B cell (primary cell): Measurements from ENCODE around the gene EML5. TPM values are rescaled to one million over a fixed set of nuclear protein-coding genes. Genes with fewer than 3 reads are reported as not detected.

ENCODE experiments used
- ATAC-seq: fragments of 200-7000 bp; cut with Tn5 transposase; one replicate; pipeline ENCODE4 v1.10.0; 2021; ENCODE audit warnings: low read depth, mild to moderate bottlenecking, moderate number of reproducible peaks, moderate library complexity
- CTCF ChIA-PET: fragments of 350-600 bp; sonication (Branson Sonifier 250); formaldehyde crosslinking; loops from one replicate; lab custom pipeline; 2021; ENCODE audit warnings: antibody characterized with exemption, inconsistent platforms; lab: Charles Lee
- POLR2A ChIA-PET: fragments of 350-600 bp; sonication (Branson Sonifier 250); formaldehyde crosslinking; loops from one replicate; lab custom pipeline; 2021; ENCODE audit warnings: antibody characterized with exemption; lab: Charles Lee
- DNase-seq: peaks from one replicate; pipeline ENCODE4 v3.0.0; 2013
- H2AFZ ChIP-seq: 2 replicates; pipeline ENCODE4 v1.6.1; 2012; ENCODE audit warnings: mild to moderate bottlenecking, low read depth, low read length; ENCODE audit not compliant: insufficient read depth, poor library complexity, severe bottlenecking
- H3K27ac ChIP-seq, 2 donors: 1 replicate in 1 of 2; 2 replicates in 1 of 2; pipeline ENCODE4 v1.5.1; 2012 to 2013; ENCODE audit warnings: low read length in 2 of 2, mild to moderate bottlenecking in 2 of 2, moderate library complexity in 1 of 2
- H3K27me3 ChIP-seq, 4 experiments: fragments of 200-600 bp in 1 of 4; sonication (generic) in 1 of 4; replicated peaks in 1 of 4; 1 replicate in 2 of 4; 2 replicates in 2 of 4; pipeline versions ENCODE4 v1.6.1 to v1.7.0; 2013 to 2016; ENCODE audit warnings: low read length in 3 of 4, mild to moderate bottlenecking in 2 of 4, mixed read lengths in 1 of 4, moderate library complexity in 1 of 4; ENCODE audit not compliant: insufficient read depth in 4 of 4, control insufficient read depth in 3 of 4; ENCODE audit errors: control extremely low read depth in 1 of 4
- H3K36me3 ChIP-seq, 2 experiments: replicated peaks in 1 of 2; 1 replicate in 1 of 2; 2 replicates in 1 of 2; pipeline versions ENCODE4 v1.6.1 to v1.7.1; 2013; ENCODE audit warnings: low read length in 1 of 2; ENCODE audit not compliant: insufficient read depth in 2 of 2, control insufficient read depth in 1 of 2; ENCODE audit errors: control extremely low read depth in 1 of 2, extremely low read depth in 1 of 2
- H3K4me1 ChIP-seq, 2 donors: fragments of 200-600 bp in 1 of 2; sonication (generic) in 1 of 2; 1 replicate in 1 of 2; 2 replicates in 1 of 2; pipeline versions ENCODE4 v1.5.1 to v1.6.1; 2013 to 2017; ENCODE audit warnings: low read length in 2 of 2; ENCODE audit not compliant: control insufficient read depth in 2 of 2, insufficient read depth in 2 of 2
- H3K4me2 ChIP-seq: replicated peaks from 2 replicates; pipeline ENCODE3; 2012; ENCODE audit warnings: mild to moderate bottlenecking, low read depth, low read length; ENCODE audit not compliant: poor library complexity, severe bottlenecking
- H3K4me3 ChIP-seq, 5 experiments: fragments of 200-600 bp in 1 of 5; sonication (generic) in 1 of 5; 1 replicate in 3 of 5; 2 replicates in 2 of 5; pipeline versions ENCODE4 v1.5.1 to v1.7.0; 2011 to 2016; ENCODE audit warnings: low read length in 4 of 5, mild to moderate bottlenecking in 4 of 5, low read depth in 2 of 5, control low read depth in 1 of 5, moderate library complexity in 1 of 5; ENCODE audit not compliant: insufficient read depth in 1 of 5; ENCODE audit errors: control extremely low read depth in 1 of 5, extremely low read depth in 1 of 5
- H3K79me2 ChIP-seq: fragments of 200-600 bp; sonication (generic); one replicate; pipeline ENCODE4 v1.6.0; 2016; ENCODE audit warnings: low read length; ENCODE audit not compliant: control insufficient read depth, insufficient read depth
- H3K9ac ChIP-seq: fragments of 200-600 bp; sonication (generic); 2 replicates; pipeline ENCODE4 v1.6.1; 2017; ENCODE audit warnings: mild to moderate bottlenecking, low read length, moderate library complexity
- H3K9me3 ChIP-seq, 3 donors: one replicate each; pipeline versions ENCODE4 v1.6.1 to v1.7.1; 2013; ENCODE audit warnings: low read length in 2 of 3; ENCODE audit not compliant: control insufficient read depth in 2 of 3, insufficient read depth in 1 of 3; ENCODE audit errors: control extremely low read depth in 1 of 3
- H4K20me1 ChIP-seq: 2 replicates; pipeline ENCODE4 v1.6.0; 2012; ENCODE audit warnings: mild to moderate bottlenecking, low read length; ENCODE audit not compliant: insufficient read depth, control insufficient read depth, poor library complexity, severe bottlenecking
- H3K27ac Mint-ChIP-seq: one replicate; pipeline ENCODE4 v1.8.0; 2021; ENCODE audit warnings: mixed read lengths
- H3K27me3 Mint-ChIP-seq: one replicate; pipeline ENCODE4 v1.8.0; 2021; ENCODE audit warnings: mixed read lengths
- H3K4me1 Mint-ChIP-seq: one replicate; pipeline ENCODE4 v1.8.0; 2021; ENCODE audit warnings: mixed read lengths
- H3K4me3 Mint-ChIP-seq: one replicate; pipeline ENCODE4 v1.8.0; 2021; ENCODE audit warnings: mixed read lengths
- H3K9me3 Mint-ChIP-seq: one replicate; pipeline ENCODE4 v1.8.0; 2022; ENCODE audit warnings: mixed read lengths; ENCODE audit not compliant: insufficient read depth
- EZH2 ChIP-seq: IDR thresholded peaks from 2 replicates; pipeline ENCODE4 v1.6.1; 2012; ENCODE audit warnings: borderline replicate concordance, low read depth, mild to moderate bottlenecking, moderate library complexity, low read length; ENCODE audit not compliant: insufficient read depth, poor library complexity, severe bottlenecking
- WGBS: methylation state at CpG from one replicate; pipeline ENCODE4 v1.1.5; 2013; ENCODE audit warnings: missing lambda C conversion rate; ENCODE audit not compliant: insufficient coverage; 5-methylcytosine and 5-hydroxymethylcytosine counted together
- intact Hi-C: fragments of 100-400 bp; cut with micrococcal nuclease; formaldehyde crosslinking; loops from one replicate; pipeline ENCODE4 v1.10.0; 2022
- polyA plus RNA-seq: library from polyadenylated mRNA; depleted of rRNA; stranded (reverse); fragments of >200 nt; gene quantifications from 2 replicates; pipeline ENCODE4 v1.2.3, GENCODE V29; 2012
- total RNA-seq, 2 donors: library from RNA; stranded (reverse); fragments of 120-200 nt in 1 of 2; gene quantifications; 1 replicate in 1 of 2; 2 replicates in 1 of 2; pipeline versions ENCODE4 v1.2.3 to v1.2.4, GENCODE V29; 2013 to 2022
- TF ChIP-seq, protein P1 (sequence below): fragments of 200-600 bp; IDR thresholded peaks from one replicate; pipeline ENCODE4 v1.8.0; 2022; ENCODE audit warnings: antibody characterized with exemption, mild to moderate bottlenecking

EML5 gene
- total and polyA plus RNA-seq, 2 donors (not counting 1 experiment from before 2014, with no cell fraction given), result 1.7 to 6.9 TPM

DNA sequence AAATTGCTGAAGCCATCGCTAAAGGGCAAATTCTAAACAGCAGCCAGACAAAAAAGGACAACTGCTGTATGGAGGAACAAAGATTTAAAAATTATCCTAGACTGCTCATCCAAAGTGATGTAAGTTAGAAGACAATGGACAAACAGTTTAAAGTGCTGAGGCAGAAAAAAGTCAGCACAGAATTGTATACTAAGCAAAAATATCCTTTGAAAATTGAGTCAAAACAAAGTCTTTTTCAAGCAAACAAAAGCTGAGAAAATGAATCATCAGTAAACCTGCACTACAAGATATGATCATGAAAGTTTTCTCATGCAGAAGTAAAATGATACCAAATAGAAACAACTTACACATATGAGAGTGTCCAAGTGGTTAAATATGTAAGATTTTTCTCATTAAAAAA lies 43.6 kb downstream of the EML5 start:
- no peaks in the 10 kb centered on the region for H3K4me1 Mint-ChIP-seq
- no CpG with 5 or more reads among the region's 1 CpG for WGBS
- Histone ChIP-seq H4K20me1 (no peaks in the 10 kb centered on the region), H2AFZ (no peak overlapping the region), H3K9ac (no peak overlapping the region), H3K4me1 (no peaks in the 10 kb centered on the region), H3K4me2 (no peak overlapping the region), H3K27me3 (no peaks in the 10 kb centered on the region), H3K9me3 (no peaks in the 10 kb centered on the region), H3K36me3 (no peaks in the 10 kb centered on the region), H3K4me3 (no peak overlapping the region), H3K27ac (no peak overlapping the region), H3K79me2 (no peaks in the 10 kb centered on the region)
- no peak overlapping the region for H3K4me3 Mint-ChIP-seq
- no peak for ATAC-seq
- no peak overlapping the region for H3K27ac Mint-ChIP-seq
- DNase-seq, result no peak
- intact Hi-C loops, result no loop called here
- ChIA-PET CTCF (no interaction called here), POLR2A (no interaction called here)
- H3K9me3 Mint-ChIP-seq, result no peaks in the 10 kb centered on the region
- no peaks in the 10 kb centered on the region for H3K27me3 Mint-ChIP-seq
- TF ChIP-seq EZH2, result no peak
- TF ChIP-seq, protein P1, sequence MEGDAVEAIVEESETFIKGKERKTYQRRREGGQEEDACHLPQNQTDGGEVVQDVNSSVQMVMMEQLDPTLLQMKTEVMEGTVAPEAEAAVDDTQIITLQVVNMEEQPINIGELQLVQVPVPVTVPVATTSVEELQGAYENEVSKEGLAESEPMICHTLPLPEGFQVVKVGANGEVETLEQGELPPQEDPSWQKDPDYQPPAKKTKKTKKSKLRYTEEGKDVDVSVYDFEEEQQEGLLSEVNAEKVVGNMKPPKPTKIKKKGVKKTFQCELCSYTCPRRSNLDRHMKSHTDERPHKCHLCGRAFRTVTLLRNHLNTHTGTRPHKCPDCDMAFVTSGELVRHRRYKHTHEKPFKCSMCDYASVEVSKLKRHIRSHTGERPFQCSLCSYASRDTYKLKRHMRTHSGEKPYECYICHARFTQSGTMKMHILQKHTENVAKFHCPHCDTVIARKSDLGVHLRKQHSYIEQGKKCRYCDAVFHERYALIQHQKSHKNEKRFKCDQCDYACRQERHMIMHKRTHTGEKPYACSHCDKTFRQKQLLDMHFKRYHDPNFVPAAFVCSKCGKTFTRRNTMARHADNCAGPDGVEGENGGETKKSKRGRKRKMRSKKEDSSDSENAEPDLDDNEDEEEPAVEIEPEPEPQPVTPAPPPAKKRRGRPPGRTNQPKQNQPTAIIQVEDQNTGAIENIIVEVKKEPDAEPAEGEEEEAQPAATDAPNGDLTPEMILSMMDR, result no peak

DNA sequence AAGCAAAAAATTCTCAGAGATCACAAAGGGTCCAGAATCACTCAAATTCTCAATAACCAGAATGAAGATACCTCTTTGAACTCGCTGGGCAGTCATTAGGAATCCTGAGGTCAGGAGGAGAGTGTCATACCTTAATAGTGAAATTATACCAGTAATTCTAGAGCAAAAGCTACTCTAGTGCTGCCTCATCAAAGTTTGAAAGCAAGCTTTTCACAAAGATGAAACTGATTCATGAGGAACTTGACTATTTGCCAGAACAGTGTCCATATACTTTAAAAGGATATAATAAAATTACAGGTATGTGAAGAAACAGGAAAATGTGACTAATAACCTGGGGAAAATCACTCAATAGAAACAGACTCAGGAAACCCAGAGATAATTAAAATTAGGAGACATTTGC lies 44.5 kb downstream of the EML5 start:
- H3K79me2 ChIP-seq, result no peaks in the 10 kb centered on the region
- ATAC-seq (no peak), DNase-seq (no peak)
- Mint-ChIP-seq H3K4me1 (no peaks in the 10 kb centered on the region), H3K4me3 (no peak overlapping the region), H3K27me3 (no peaks in the 10 kb centered on the region), H3K9me3 (no peaks in the 10 kb centered on the region), H3K27ac (no peak overlapping the region)
- ChIA-PET POLR2A (interaction anchor here (0.7 kb wide), 2 partner anchors 9 to 10 kb away, joined by 5 to 6 read pairs; no protein-coding TSS in a partner anchor), CTCF (no interaction called here)
- H3K4me1 ChIP-seq, result no peaks in the 10 kb centered on the region
- H3K27me3 ChIP-seq, result no peaks in the 10 kb centered on the region
- intact Hi-C loops, result no loop called here
- H3K4me3 ChIP-seq, result no peak overlapping the region
- H2AFZ ChIP-seq, result no peak overlapping the region
- no peaks in the 10 kb centered on the region for H3K9me3 ChIP-seq
- no peak overlapping the region for H3K4me2 ChIP-seq
- WGBS, result no CpG with 5 or more reads among the region's 1 CpG
- no peak overlapping the region for H3K9ac ChIP-seq
- no peak overlapping the region for H3K27ac ChIP-seq
- H3K36me3 ChIP-seq, result no peaks in the 10 kb centered on the region
- TF ChIP-seq, protein P1, result no peak
- H4K20me1 ChIP-seq, result no peaks in the 10 kb centered on the region
